ENCODE data around the gene LCE3D.
"Not testable (repeated sequence)": the region's sequence is repeated elsewhere in the genome, so short reads cannot be mapped to it uniquely, and the experiment has no call there.

LCE3D gene

DNA sequence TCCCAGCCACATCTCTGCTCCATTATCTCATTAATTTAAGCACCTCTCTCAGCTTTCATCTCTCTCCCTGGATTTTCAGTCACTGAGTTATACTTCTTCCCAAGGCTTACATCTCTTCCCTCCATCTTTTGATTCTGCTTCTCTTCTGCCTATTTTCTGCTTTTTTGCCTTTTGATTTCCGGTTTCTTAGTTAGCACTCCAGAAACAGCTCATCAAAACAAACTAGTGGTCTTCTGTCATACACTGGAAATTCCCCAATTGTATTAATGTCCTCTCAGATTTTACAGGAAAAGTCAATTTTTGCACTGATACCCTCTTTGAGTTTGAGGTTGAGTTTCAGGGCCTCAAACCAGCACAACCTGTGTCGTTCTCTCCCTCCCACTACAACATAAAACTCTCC, 15.2 kb downstream of the LCE3D start:
- TF ChIP-seq CTCF (IDR thresholded peaks at IDR 0.05; ENCODE audit: low read depth, low read length): no peak
- DNase-seq (ENCODE audit: low read depth in 2 of 2): no peak
- no peak overlapping the region for H3K4me3 ChIP-seq (replicated peaks in 1 of 2; ENCODE audit: low read depth in 2 of 2, low read length in 2 of 2)

DNA sequence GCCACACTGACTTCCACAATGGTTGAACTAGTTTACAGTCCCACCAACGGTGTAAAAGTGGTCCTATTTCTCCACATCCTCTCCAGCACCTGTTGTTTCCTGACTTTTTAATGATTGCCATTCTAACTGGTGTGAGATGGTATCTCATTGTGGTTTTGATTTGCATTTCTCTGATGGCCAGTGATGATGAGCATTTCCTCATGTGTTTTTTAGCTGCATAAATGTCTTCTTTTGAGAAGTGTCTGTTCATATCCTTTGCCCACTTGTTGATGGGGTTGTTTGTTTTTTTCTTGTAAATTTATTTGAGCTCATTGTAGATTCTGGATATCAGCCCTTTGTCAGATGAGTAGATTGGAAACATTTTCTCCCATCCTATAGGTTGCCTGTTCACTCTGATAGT, 32.0 kb downstream of the LCE3D start:
- not testable (repeated sequence) for DNase-seq (ENCODE audit: low read depth in 2 of 2); H3K4me3 ChIP-seq (replicated peaks in 1 of 2; ENCODE audit: low read depth in 2 of 2, low read length in 2 of 2)

GRCh38 chr1:152546704-152547103, 33.6 kb downstream of the LCE3D start:
- no peak for DNase-seq (ENCODE audit: low read depth in 2 of 2)
- H3K4me3 ChIP-seq (replicated peaks in 1 of 2; ENCODE audit: low read depth in 2 of 2, low read length in 2 of 2): no peak overlapping the region
- no peak for TF ChIP-seq CTCF (IDR thresholded peaks at IDR 0.05; ENCODE audit: low read depth, low read length)

DNA sequence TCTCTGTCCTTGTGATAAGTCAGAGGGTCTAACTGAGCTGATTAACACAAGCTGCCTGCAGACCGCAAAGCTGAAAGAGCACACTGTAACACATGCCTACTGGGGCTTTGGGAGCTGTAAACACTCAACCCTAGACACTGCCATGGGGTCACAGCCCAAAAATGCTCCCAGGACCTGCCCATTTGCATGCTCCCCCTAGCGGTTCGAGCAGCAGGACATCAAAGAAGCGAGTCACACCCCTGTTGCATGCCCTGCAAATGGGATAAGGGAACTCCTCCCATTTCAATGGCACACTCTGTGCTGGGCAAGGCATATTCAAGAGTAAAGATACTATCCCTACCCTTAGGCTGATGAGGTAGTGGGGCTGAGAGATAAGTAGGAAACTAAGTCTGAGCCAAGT, 36.5 kb downstream of the LCE3D start:
- no peak overlapping the region for H3K4me3 ChIP-seq (replicated peaks in 1 of 2; ENCODE audit: low read depth in 2 of 2, low read length in 2 of 2)
- no peak for TF ChIP-seq CTCF (IDR thresholded peaks at IDR 0.05; ENCODE audit: low read depth, low read length)
- no peak for DNase-seq (ENCODE audit: low read depth in 2 of 2)

DNA sequence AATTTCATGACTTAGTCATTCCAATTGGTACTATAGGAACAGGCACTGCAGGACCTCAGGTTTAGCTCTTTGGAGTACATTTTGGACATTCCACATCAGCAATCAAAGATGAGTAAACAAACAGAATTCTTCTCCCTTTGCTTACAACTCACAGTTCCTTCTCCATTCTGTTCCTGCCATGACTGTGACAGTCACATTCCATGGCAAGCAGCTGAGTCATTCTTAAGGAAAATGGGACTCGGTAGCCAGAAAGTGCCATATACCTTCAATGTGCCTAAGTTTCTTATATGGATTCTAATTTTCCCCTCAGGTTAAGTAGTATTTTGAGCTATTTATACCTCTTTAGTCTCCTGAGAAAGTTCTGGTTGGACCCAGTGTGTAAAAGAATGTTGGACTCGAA, 40.4 kb downstream of the LCE3D start:
- TF ChIP-seq CTCF (IDR thresholded peaks at IDR 0.05; ENCODE audit: low read depth, low read length): no peak
- no peak overlapping the region for H3K4me3 ChIP-seq (replicated peaks in 1 of 2; ENCODE audit: low read depth in 2 of 2, low read length in 2 of 2)
- DNase-seq (ENCODE audit: low read depth in 2 of 2): no peak

DNA sequence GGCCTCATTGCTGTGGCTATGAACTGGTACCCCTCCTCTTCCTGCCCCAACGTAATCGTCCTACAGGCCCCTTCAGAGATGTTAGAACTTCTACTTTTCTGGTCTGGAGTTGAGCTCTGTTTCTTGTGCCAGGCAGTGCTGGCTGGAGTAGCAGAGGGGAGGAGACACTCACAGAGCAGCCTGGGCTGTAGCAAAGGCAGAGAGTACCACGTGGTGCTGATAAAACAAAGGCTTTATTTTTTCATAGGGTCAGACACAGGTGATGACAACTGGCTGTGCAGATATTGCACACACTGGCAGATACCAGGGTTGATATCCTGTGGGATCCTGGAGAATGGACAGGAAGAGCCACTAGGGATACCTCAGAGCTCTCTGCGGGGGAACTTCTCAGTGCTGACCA, 42.8 kb downstream of the LCE3D start:
- H3K4me3 ChIP-seq (replicated peaks in 1 of 2; ENCODE audit: low read depth in 2 of 2, low read length in 2 of 2): no peak overlapping the region
- no peak for DNase-seq (ENCODE audit: low read depth in 2 of 2)

DNA sequence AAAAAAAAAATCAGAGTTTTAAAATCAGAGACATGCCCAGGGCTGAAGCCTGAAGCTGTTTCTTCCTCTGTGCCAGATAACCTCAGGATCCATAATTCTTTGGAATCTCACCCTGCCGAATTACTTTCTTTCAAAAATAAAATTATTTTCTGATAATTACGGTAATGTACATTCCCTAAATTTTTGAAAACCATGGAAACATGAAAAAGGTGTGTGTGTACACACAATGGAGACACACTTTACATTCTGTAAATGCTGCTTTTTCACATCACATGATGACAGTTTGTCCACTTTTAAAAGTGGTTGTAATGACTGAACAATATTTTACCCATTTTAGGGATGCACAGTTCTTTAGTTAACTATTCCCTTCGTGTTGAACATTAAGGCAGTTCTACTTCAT, 44.5 kb downstream of the LCE3D start:
- DNase-seq (ENCODE audit: low read depth in 2 of 2): no peak
- no peak overlapping the region for H3K4me3 ChIP-seq (replicated peaks in 1 of 2; ENCODE audit: low read depth in 2 of 2, low read length in 2 of 2)
- TF ChIP-seq CTCF (IDR thresholded peaks at IDR 0.05; ENCODE audit: low read depth, low read length): no peak

More for the DNA sequence above, 42.8 kb downstream of the LCE3D start:
- TF ChIP-seq CTCF (IDR thresholded peaks at IDR 0.05; ENCODE audit: low read depth, low read length): no peak
